Measurements from ENCODE around the gene PHLDA2. TPM values are rescaled to one million over a fixed set of nuclear protein-coding genes. Genes with fewer than 3 reads are reported as not detected.

The PHLDA2 gene
- polyA plus RNA-seq, 1 of the 3 experiments (the other 2 are of a cell fraction): 23.6 TPM

DNA sequence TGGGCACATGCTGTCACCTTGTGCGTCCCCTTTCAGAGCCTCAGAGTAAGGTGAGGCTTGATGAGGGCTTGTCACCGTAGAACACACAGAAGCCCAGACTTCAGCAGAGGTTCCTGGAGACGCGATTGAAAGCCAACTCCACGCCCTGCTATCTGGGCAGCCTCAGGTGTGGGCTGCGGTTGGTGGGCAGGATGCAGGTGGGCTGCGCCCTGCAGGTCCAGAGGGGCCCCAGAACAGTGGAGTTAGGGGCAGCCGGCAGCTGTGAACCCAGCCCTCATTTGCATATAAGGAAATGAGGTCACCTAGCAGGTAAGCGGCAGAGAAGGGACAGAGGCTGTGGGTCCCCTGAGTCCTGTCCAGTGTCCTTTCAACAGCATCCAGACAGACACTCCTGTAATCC, 15.4 kb downstream of the PHLDA2 start:
- H3F3A ChIP-seq (replicated peaks; ENCODE audit: insufficient read depth): no peaks in the 10 kb centered on the region
- TF ChIP-seq EP300 (IDR thresholded peaks at IDR 0.05; ENCODE audit: borderline replicate concordance in 1 of 2, low read depth in 1 of 2, low read length in 1 of 2) (no peak), NRF1 (IDR thresholded peaks at IDR 0.05; ENCODE audit: low read depth, low read length) (no peak), NFIC (IDR thresholded peaks at IDR 0.05; ENCODE audit: borderline replicate concordance) (no peak), POLR2AphosphoS5 (IDR thresholded peaks at IDR 0.05; ENCODE audit: low read depth, low read length) (no peak), FOXJ3 (CRISPR knock-in tag; IDR thresholded peaks at IDR 0.05) (no peak), FOXM1 (IDR thresholded peaks at IDR 0.05; ENCODE audit: low read depth) (no peak), EZH2phosphoT487 (IDR thresholded peaks at IDR 0.05; ENCODE audit: borderline replicate concordance, low read depth) (no peak), YY1 (IDR thresholded peaks at IDR 0.05; ENCODE audit: low read depth) (no peak), TEAD4 (IDR thresholded peaks at IDR 0.05; ENCODE audit: borderline replicate concordance, insufficient read depth) (no peak), SIN3A (IDR thresholded peaks at IDR 0.05; ENCODE audit: borderline replicate concordance, low read depth, low read length) (no peak), TAF1 (IDR thresholded peaks at IDR 0.05; ENCODE audit: borderline replicate concordance, low read depth, low read length) (no peak), GABPA (IDR thresholded peaks at IDR 0.05; ENCODE audit: low read depth) (no peak), TCF12 (IDR thresholded peaks at IDR 0.05) (no peak), MEF2A (IDR thresholded peaks at IDR 0.05; ENCODE audit: borderline replicate concordance, low read depth) (no peak), MXI1 (IDR thresholded peaks at IDR 0.05; ENCODE audit: low read depth, low read length) (no peak)
- TF ChIP-seq, protein P1, sequence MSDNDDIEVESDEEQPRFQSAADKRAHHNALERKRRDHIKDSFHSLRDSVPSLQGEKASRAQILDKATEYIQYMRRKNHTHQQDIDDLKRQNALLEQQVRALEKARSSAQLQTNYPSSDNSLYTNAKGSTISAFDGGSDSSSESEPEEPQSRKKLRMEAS (IDR thresholded peaks at IDR 0.05; ENCODE audit: low read depth): no peak
- TF ChIP-seq, protein P2, sequence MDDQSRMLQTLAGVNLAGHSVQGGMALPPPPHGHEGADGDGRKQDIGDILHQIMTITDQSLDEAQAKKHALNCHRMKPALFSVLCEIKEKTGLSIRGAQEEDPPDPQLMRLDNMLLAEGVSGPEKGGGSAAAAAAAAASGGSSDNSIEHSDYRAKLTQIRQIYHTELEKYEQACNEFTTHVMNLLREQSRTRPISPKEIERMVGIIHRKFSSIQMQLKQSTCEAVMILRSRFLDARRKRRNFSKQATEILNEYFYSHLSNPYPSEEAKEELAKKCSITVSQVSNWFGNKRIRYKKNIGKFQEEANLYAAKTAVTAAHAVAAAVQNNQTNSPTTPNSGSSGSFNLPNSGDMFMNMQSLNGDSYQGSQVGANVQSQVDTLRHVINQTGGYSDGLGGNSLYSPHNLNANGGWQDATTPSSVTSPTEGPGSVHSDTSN (IDR thresholded peaks at IDR 0.05): no peak
- TF ChIP-seq, protein P3, sequence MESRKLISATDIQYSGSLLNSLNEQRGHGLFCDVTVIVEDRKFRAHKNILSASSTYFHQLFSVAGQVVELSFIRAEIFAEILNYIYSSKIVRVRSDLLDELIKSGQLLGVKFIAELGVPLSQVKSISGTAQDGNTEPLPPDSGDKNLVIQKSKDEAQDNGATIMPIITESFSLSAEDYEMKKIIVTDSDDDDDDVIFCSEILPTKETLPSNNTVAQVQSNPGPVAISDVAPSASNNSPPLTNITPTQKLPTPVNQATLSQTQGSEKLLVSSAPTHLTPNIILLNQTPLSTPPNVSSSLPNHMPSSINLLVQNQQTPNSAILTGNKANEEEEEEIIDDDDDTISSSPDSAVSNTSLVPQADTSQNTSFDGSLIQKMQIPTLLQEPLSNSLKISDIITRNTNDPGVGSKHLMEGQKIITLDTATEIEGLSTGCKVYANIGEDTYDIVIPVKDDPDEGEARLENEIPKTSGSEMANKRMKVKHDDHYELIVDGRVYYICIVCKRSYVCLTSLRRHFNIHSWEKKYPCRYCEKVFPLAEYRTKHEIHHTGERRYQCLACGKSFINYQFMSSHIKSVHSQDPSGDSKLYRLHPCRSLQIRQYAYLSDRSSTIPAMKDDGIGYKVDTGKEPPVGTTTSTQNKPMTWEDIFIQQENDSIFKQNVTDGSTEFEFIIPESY (IDR thresholded peaks at IDR 0.05; ENCODE audit: borderline replicate concordance, low read depth): no peak
- TF ChIP-seq, protein P4, sequence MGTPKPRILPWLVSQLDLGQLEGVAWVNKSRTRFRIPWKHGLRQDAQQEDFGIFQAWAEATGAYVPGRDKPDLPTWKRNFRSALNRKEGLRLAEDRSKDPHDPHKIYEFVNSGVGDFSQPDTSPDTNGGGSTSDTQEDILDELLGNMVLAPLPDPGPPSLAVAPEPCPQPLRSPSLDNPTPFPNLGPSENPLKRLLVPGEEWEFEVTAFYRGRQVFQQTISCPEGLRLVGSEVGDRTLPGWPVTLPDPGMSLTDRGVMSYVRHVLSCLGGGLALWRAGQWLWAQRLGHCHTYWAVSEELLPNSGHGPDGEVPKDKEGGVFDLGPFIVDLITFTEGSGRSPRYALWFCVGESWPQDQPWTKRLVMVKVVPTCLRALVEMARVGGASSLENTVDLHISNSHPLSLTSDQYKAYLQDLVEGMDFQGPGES (IDR thresholded peaks at IDR 0.05; ENCODE audit: low read depth, low read length): no peak
- TF ChIP-seq, protein P5, sequence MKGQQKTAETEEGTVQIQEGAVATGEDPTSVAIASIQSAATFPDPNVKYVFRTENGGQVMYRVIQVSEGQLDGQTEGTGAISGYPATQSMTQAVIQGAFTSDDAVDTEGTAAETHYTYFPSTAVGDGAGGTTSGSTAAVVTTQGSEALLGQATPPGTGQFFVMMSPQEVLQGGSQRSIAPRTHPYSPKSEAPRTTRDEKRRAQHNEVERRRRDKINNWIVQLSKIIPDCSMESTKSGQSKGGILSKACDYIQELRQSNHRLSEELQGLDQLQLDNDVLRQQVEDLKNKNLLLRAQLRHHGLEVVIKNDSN (IDR thresholded peaks at IDR 0.05; ENCODE audit: borderline replicate concordance, low read depth): no peak
- H3K9me2 ChIP-seq: no peaks in the 10 kb centered on the region
- no peaks in the 10 kb centered on the region for H3K79me2 ChIP-seq (ENCODE audit: insufficient read depth)
- peaks cover 17 to 25% of the 10 kb centered on the region in 2 experiments; a peak in 3 of 4 replicates for H3K4me1 ChIP-seq (ENCODE audit: control insufficient read depth in 1 of 2, insufficient read depth in 2 of 2, low read depth in 1 of 2, low read length in 1 of 2)
- no peak overlapping the region for H3K4me2 ChIP-seq
- H3K9me3 ChIP-seq: no peaks in the 10 kb centered on the region
- ChIA-PET POLR2A (interaction anchor here (0.6 kb wide), 1 partner anchor 135 kb away, joined by 4 read pairs; no protein-coding TSS in a partner anchor), CTCF (interaction anchor here (0.7 to 5.2 kb wide), 4 partner anchors 16 to 381 kb away, joined by 3 to 27 read pairs (median 4); partner anchors contain the start of gene PHLDA2)
- no peak for DNase-seq
- H3K27ac ChIP-seq (ENCODE audit: low read depth in 2 of 2, low read length in 1 of 2): peak overlapping the region in 1 of 2 experiments; percentile 55; a peak in 1 of 4 replicates
- no peaks in the 10 kb centered on the region for H3K27me3 ChIP-seq (ENCODE audit: insufficient read depth)
- no peak overlapping the region for H2AFZ ChIP-seq (ENCODE audit: low read depth)
- no peak overlapping the region for H3K4me3 ChIP-seq (ENCODE audit: low read depth in 2 of 2, low read length in 1 of 2)
- H3K9ac ChIP-seq: no peak overlapping the region
- no peaks in the 10 kb centered on the region for H4K20me1 ChIP-seq (ENCODE audit: insufficient read depth)
- no peaks in the 10 kb centered on the region for H3K36me3 ChIP-seq (replicated peaks in 1 of 2; ENCODE audit: control insufficient read depth in 1 of 2, insufficient read depth in 2 of 2, low read length in 1 of 2)
- WGBS (ENCODE audit: low lambda C conversion rate): 87% methylated on average over 7 of the region's 9 CpGs
